ENCODE results near the gene RNPEP.
A peak's percentile ranks its signal among the peaks of the same experiment; 100 is the strongest.
"Not testable (repeated sequence)": the region's sequence is repeated elsewhere in the genome, so short reads cannot be mapped to it uniquely, and the experiment has no call there.

Gene RNPEP

GRCh38 chr1:202013603-202014002 is 31.2 kb downstream of the RNPEP start:
- Histone ChIP-seq H3K36me3 (ENCODE audit: control insufficient read depth, insufficient read depth, low read length, severe bottlenecking) (no peaks in the 10 kb centered on the region), H3K9ac (ENCODE audit: low read length) (no peak overlapping the region), H3K27me3 (replicated peaks; ENCODE audit: control insufficient read depth, insufficient read depth, low read length) (peaks cover 10% of the 10 kb centered on the region), H3K9me3 (ENCODE audit: control insufficient read depth, low read length) (no peaks in the 10 kb centered on the region), H3K4me3 (ENCODE audit: low read length) (no peak overlapping the region), H3K4me1 (ENCODE audit: control insufficient read depth, insufficient read depth, low read length) (no peaks in the 10 kb centered on the region)
- no peak for DNase-seq (ENCODE audit: low read depth)

DNA sequence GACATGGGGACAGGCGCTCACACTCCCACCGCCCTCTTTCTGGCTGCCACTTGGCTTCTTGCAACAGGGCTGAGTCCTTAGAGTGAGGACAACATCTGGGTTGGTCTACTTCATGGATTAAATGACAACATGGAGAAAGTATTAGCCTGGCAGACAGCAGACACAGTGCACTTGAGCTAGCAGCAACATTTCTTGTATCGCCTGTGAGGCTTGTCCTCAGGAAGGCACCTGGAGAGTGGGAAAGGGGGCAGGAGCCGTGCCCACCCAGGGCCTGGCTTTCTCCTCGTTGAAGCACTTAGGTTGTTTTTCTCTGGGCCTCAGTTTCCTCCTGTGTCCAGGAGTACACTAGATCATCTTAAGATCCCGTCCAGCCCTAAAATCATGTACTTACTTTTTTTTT is 31.6 kb downstream of the RNPEP start:
- no peak overlapping the region for H3K4me3 ChIP-seq (ENCODE audit: low read length)
- no peak overlapping the region for H3K9ac ChIP-seq (ENCODE audit: low read length)
- DNase-seq (ENCODE audit: low read depth) = no peak
- no peaks in the 10 kb centered on the region for H3K9me3 ChIP-seq (ENCODE audit: control insufficient read depth, low read length)
- peaks cover 10% of the 10 kb centered on the region for H3K27me3 ChIP-seq (replicated peaks; ENCODE audit: control insufficient read depth, insufficient read depth, low read length)
- no peaks in the 10 kb centered on the region for H3K36me3 ChIP-seq (ENCODE audit: control insufficient read depth, insufficient read depth, low read length, severe bottlenecking)
- H3K4me1 ChIP-seq (ENCODE audit: control insufficient read depth, insufficient read depth, low read length) = no peaks in the 10 kb centered on the region

GRCh38 chr1:202014915-202015661 is 32.6 kb downstream of the RNPEP start:
- no peaks in the 10 kb centered on the region for H3K9me3 ChIP-seq (ENCODE audit: control insufficient read depth, low read length)
- no peak overlapping the region for H3K4me3 ChIP-seq (ENCODE audit: low read length)
- no peak overlapping the region for H3K9ac ChIP-seq (ENCODE audit: low read length)
- no peaks in the 10 kb centered on the region for H3K4me1 ChIP-seq (ENCODE audit: control insufficient read depth, insufficient read depth, low read length)
- no peak for DNase-seq (ENCODE audit: low read depth)
- H3K36me3 ChIP-seq (ENCODE audit: control insufficient read depth, insufficient read depth, low read length, severe bottlenecking) = no peaks in the 10 kb centered on the region
- peaks cover 10% of the 10 kb centered on the region for H3K27me3 ChIP-seq (replicated peaks; ENCODE audit: control insufficient read depth, insufficient read depth, low read length)

DNA sequence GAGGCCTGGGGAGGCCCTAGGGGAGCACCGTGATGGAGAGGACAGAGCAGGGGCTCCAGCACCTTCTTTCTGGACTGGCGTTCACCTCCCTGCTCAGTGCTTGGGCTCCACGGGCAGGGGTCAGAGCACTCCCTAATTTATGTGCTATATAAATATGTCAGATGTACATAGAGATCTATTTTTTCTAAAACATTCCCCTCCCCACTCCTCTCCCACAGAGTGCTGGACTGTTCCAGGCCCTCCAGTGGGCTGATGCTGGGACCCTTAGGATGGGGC is 33.2 kb downstream of the RNPEP start:
- DNase-seq (ENCODE audit: low read depth) = no peak
- Histone ChIP-seq H3K4me1 (ENCODE audit: control insufficient read depth, insufficient read depth, low read length) (no peaks in the 10 kb centered on the region), H3K9me3 (ENCODE audit: control insufficient read depth, low read length) (no peaks in the 10 kb centered on the region), H3K4me3 (ENCODE audit: low read length) (no peak overlapping the region), H3K36me3 (ENCODE audit: control insufficient read depth, insufficient read depth, low read length, severe bottlenecking) (no peaks in the 10 kb centered on the region), H3K27me3 (replicated peaks; ENCODE audit: control insufficient read depth, insufficient read depth, low read length) (peaks cover 9% of the 10 kb centered on the region), H3K9ac (ENCODE audit: low read length) (no peak overlapping the region)

- Histone ChIP-seq H3K27me3 (replicated peaks; ENCODE audit: control insufficient read depth, insufficient read depth, low read length) (peaks cover 3% of the 10 kb centered on the region), H3K4me3 (ENCODE audit: low read length) (no peak overlapping the region), H3K9me3 (ENCODE audit: control insufficient read depth, low read length) (no peaks in the 10 kb centered on the region), H3K4me1 (ENCODE audit: control insufficient read depth, insufficient read depth, low read length) (no peaks in the 10 kb centered on the region), H3K9ac (ENCODE audit: low read length) (no peak overlapping the region), H3K36me3 (ENCODE audit: control insufficient read depth, insufficient read depth, low read length, severe bottlenecking) (no peaks in the 10 kb centered on the region)
- peak; percentile 82 for DNase-seq (ENCODE audit: low read depth)
These were observed 33.8 kb downstream of the RNPEP start for GRCh38 chr1:202016022-202016810.

- Histone ChIP-seq H3K27me3 (replicated peaks; ENCODE audit: control insufficient read depth, insufficient read depth, low read length) (peaks cover 3% of the 10 kb centered on the region), H3K4me1 (ENCODE audit: control insufficient read depth, insufficient read depth, low read length) (no peaks in the 10 kb centered on the region), H3K36me3 (ENCODE audit: control insufficient read depth, insufficient read depth, low read length, severe bottlenecking) (no peaks in the 10 kb centered on the region), H3K9ac (ENCODE audit: low read length) (no peak overlapping the region), H3K9me3 (ENCODE audit: control insufficient read depth, low read length) (no peaks in the 10 kb centered on the region), H3K4me3 (ENCODE audit: low read length) (no peak overlapping the region)
- DNase-seq (ENCODE audit: low read depth) = no peak
These were observed 34.6 kb downstream of the RNPEP start for GRCh38 chr1:202016811-202017748.

- no peaks in the 10 kb centered on the region for H3K4me1 ChIP-seq (ENCODE audit: control insufficient read depth, insufficient read depth, low read length)
- no peaks in the 10 kb centered on the region for H3K9me3 ChIP-seq (ENCODE audit: control insufficient read depth, low read length)
- H3K36me3 ChIP-seq (ENCODE audit: control insufficient read depth, insufficient read depth, low read length, severe bottlenecking) = no peaks in the 10 kb centered on the region
- H3K9ac ChIP-seq (ENCODE audit: low read length) = no peak overlapping the region
- H3K27me3 ChIP-seq (replicated peaks; ENCODE audit: control insufficient read depth, insufficient read depth, low read length) = peaks cover 3% of the 10 kb centered on the region
- DNase-seq (ENCODE audit: low read depth) = no peak
- H3K4me3 ChIP-seq (ENCODE audit: low read length) = no peak overlapping the region
These were observed 35.5 kb downstream of the RNPEP start for GRCh38 chr1:202017749-202018467.

DNA sequence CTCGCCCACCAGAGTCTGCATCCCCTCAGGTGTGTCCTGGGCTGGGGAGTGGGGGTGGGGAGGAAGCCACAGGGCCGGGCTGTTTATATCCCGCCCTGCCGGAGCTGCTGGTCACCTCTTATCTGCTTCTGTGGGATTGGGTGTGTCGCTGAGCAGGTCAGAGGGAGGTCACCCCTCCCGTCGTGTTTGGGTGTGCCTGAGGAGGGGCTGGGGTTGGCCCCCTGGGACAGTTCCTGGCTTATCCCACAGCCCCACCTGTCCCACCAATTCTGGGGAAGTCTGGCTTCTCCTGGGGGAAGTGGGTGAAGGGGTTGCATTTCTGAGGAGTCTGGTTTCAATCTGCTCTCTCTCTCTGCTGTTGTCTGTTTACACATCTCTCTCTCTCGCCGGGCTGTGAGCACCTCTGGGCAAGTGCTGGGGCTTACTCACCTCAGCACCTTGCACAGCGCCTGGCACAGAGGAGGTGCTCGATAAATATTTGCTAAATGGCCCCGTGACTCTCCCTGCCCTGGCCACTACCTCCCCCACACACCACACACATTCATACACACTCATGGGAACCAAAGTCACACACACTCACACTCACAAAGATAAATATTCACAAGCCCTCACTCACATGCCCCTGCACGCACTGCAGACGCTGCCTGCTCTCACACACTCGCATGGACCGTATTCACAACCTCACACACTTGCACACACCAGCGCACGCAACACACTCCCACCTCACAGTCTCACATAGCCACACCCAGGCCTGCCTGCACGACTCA is 36.2 kb downstream of the RNPEP start:
- H3K9me3 ChIP-seq (ENCODE audit: control insufficient read depth, low read length) = no peaks in the 10 kb centered on the region
- no peak overlapping the region for H3K4me3 ChIP-seq (ENCODE audit: low read length)
- DNase-seq (ENCODE audit: low read depth) = no peak
- H3K36me3 ChIP-seq (ENCODE audit: control insufficient read depth, insufficient read depth, low read length, severe bottlenecking) = no peaks in the 10 kb centered on the region
- H3K9ac ChIP-seq (ENCODE audit: low read length) = no peak overlapping the region
- H3K4me1 ChIP-seq (ENCODE audit: control insufficient read depth, insufficient read depth, low read length) = no peaks in the 10 kb centered on the region
- peaks cover 3% of the 10 kb centered on the region for H3K27me3 ChIP-seq (replicated peaks; ENCODE audit: control insufficient read depth, insufficient read depth, low read length)

DNA sequence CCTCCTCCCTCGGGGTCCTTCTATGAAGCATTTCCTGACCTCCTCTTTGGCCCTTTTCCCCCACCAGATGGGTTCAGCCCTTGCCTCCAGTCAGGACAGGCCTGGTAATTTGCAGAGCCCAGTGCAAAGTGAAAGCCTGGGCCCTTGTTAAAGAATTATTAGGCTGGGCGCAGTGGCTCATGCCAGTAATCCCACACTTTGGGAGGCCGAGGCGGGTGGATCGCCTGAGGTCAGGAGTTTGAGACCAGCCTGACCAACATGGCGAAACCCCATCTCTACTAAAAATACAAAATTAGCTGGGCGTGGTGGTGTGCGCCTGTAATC is 36.7 kb downstream of the RNPEP start:
- not testable (repeated sequence) for H3K4me3 ChIP-seq (ENCODE audit: low read length); H3K27me3 ChIP-seq (replicated peaks; ENCODE audit: control insufficient read depth, insufficient read depth, low read length); H3K9ac ChIP-seq (ENCODE audit: low read length); H3K9me3 ChIP-seq (ENCODE audit: control insufficient read depth, low read length); H3K36me3 ChIP-seq (ENCODE audit: control insufficient read depth, insufficient read depth, low read length, severe bottlenecking); H3K4me1 ChIP-seq (ENCODE audit: control insufficient read depth, insufficient read depth, low read length); DNase-seq (ENCODE audit: low read depth)

DNA sequence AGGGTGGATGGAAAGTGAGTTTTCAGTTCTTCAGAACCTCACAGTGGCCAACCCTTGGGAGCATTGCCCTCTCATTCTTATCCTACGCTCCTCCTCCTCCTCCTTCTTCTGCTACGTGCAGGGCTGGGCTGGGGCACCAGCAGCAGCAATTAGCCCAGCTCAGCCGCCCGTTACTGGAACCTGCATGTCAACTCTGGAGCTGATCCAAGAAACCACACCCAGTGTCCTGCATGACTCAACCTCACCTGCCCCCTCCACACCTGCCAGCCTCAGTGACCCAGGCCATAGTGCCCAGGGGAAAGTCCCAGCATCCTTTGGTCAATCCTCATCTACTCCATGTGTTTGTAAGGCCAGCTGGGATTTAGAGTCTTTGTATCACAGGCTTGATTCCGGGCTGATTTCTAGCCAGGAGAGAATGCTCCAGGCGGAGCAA is 40.6 kb downstream of the RNPEP start:
- H3K9ac ChIP-seq (ENCODE audit: low read length) = no peak overlapping the region
- H3K9me3 ChIP-seq (ENCODE audit: control insufficient read depth, low read length) = no peaks in the 10 kb centered on the region
- peaks cover 3% of the 10 kb centered on the region for H3K27me3 ChIP-seq (replicated peaks; ENCODE audit: control insufficient read depth, insufficient read depth, low read length)
- no peak for DNase-seq (ENCODE audit: low read depth)
- no peaks in the 10 kb centered on the region for H3K4me1 ChIP-seq (ENCODE audit: control insufficient read depth, insufficient read depth, low read length)
- no peaks in the 10 kb centered on the region for H3K36me3 ChIP-seq (ENCODE audit: control insufficient read depth, insufficient read depth, low read length, severe bottlenecking)
- H3K4me3 ChIP-seq (ENCODE audit: low read length) = no peak overlapping the region
